HUES64 (cell line): ENCODE measurements around the gene ETV6.

Experiments used
- H3K27ac ChIP-seq: 2 replicates; pipeline ENCODE4 v1.7.0; 2013; ENCODE audit warnings: low read depth, low read length, inconsistent platforms
- H3K27me3 ChIP-seq: 2 replicates; pipeline ENCODE4 v1.6.1; 2013; ENCODE audit warnings: mild to moderate bottlenecking, low read length; ENCODE audit not compliant: insufficient read depth
- H3K36me3 ChIP-seq: 2 replicates; pipeline ENCODE4 v1.6.1; 2013; ENCODE audit warnings: mild to moderate bottlenecking, low read length; ENCODE audit not compliant: insufficient read depth
- H3K4me1 ChIP-seq: 2 replicates; pipeline ENCODE4 v1.6.1; 2013; ENCODE audit warnings: mild to moderate bottlenecking, low read length, moderate library complexity; ENCODE audit not compliant: insufficient read depth
- H3K4me3 ChIP-seq: 2 replicates; pipeline ENCODE4 v1.5.1; 2013; ENCODE audit warnings: mild to moderate bottlenecking, low read length, moderate library complexity
- H3K9ac ChIP-seq: 2 replicates; pipeline ENCODE4 v1.6.1; 2013; ENCODE audit warnings: mild to moderate bottlenecking, low read depth, low read length
- H3K9me3 ChIP-seq: 2 replicates; pipeline ENCODE4 v1.6.1; 2013; ENCODE audit warnings: low read depth, low read length; ENCODE audit not compliant: insufficient read depth
- WGBS: fragments of 150-250, 120-280 bp; methylation state at CpG from one replicate; pipeline ENCODE4 v1.1.7; 2013; ENCODE audit warnings: missing lambda C conversion rate; 5-methylcytosine and 5-hydroxymethylcytosine counted together

Gene ETV6

DNA sequence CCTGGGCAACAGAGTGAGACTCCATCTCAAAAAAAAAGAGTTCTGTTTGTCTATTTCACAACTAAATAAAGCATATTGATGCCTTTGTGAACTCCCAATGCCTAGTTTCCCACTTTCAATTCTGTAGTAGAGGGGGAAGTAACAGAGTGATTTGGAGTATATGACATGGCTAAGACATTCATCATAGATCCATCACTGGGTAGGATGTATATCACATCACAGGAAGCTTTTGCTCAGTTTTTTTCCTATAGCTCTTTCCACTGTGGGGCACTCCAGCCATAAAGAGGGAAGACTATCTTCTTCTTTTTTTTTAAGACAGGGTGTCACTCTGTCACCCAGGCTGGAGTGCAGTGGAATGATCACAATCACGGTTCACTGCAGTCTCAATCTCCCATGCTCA lies 267.3 kb downstream of the ETV6 start:
- Histone ChIP-seq H3K36me3 (no peaks in the 10 kb centered on the region), H3K27me3 (no peaks in the 10 kb centered on the region), H3K4me1 (no peaks in the 10 kb centered on the region; the same call in 1 of the 2 replicates), H3K27ac (no peak overlapping the region), H3K9me3 (no peaks in the 10 kb centered on the region), H3K4me3 (no peak overlapping the region), H3K9ac (no peak overlapping the region)
- 94% methylated on average over 1 of the region's 1 CpG for WGBS

DNA sequence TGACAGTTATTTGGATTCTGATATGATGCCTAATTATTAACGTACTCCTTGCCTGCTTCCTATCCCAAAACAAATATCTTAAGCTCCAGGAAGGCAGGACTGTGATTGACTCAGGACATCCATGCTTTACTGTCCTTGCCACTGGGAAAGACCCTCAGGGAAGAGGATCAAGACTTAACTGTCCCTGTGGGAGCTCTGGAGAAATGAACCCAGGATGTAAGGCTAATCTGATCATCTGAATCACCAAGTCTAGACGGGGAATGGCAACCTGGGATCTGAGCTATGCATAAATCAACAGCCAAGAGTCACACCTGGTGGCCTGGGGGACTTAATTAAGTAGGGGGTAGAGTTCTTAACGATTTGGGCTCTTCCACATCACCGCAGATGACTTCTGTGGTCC lies 268.0 kb downstream of the ETV6 start:
- H3K4me3 ChIP-seq = no peak overlapping the region
- H3K9me3 ChIP-seq = no peaks in the 10 kb centered on the region
- H3K27ac ChIP-seq = no peak overlapping the region
- 81% methylated on average over 4 of the region's 4 CpGs for WGBS
- no peaks in the 10 kb centered on the region for H3K27me3 ChIP-seq
- no peak overlapping the region for H3K9ac ChIP-seq
- no peaks in the 10 kb centered on the region; the same call in 1 of the 2 replicates for H3K4me1 ChIP-seq
- H3K36me3 ChIP-seq = no peaks in the 10 kb centered on the region

DNA sequence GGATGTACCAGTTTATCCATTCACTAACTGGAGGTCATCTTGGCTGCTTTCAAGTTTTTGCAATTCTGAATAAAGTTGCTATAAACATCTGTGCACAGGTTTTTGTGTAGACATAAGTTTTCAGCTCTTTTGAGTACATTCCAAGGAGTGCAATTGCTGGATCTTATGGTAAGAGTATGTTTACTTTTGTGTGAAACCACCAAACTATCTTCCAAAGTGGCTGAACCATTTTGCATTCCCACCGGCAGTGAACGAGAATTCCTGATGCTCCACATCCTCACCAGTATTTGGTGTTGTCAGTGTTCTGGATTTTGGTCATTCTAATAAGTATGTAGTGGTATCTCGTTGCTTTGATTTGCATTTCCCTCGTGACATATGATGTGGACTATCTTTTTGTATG lies 270.8 kb downstream of the ETV6 start:
- no peaks in the 10 kb centered on the region; the same call in 1 of the 2 replicates for H3K4me1 ChIP-seq
- no peak overlapping the region for H3K4me3 ChIP-seq
- no peak overlapping the region for H3K27ac ChIP-seq
- 91% methylated on average over 4 of the region's 4 CpGs for WGBS
- H3K36me3 ChIP-seq = no peaks in the 10 kb centered on the region
- H3K9me3 ChIP-seq = no peaks in the 10 kb centered on the region
- no peak overlapping the region for H3K9ac ChIP-seq
- no peaks in the 10 kb centered on the region for H3K27me3 ChIP-seq

DNA sequence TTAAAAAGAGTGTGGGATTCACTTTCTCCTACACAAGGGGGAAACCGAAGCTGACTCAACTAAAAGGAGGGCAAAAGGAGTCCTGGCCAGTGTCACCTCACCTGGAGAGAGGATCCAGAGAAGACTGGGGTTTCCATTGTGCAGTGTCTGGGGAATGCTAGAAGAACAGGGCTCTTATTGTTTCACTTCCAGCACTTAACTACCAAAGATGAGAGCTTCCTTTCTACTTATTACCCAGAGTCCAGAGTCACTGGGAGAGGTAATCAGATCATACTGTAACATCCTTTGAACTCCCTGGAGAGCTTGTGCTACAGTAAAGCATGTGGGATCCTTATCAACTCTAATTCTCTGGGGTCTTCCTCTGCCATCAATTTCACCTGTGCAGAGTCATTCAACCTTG lies 272.9 kb downstream of the ETV6 start:
- Histone ChIP-seq H3K36me3 (no peaks in the 10 kb centered on the region), H3K4me1 (no peaks in the 10 kb centered on the region; the same call in 1 of the 2 replicates), H3K27ac (no peak overlapping the region), H3K4me3 (no peak overlapping the region), H3K9ac (no peak overlapping the region), H3K27me3 (no peaks in the 10 kb centered on the region), H3K9me3 (no peaks in the 10 kb centered on the region)
- 100% methylated on average over 1 of the region's 1 CpG for WGBS

DNA sequence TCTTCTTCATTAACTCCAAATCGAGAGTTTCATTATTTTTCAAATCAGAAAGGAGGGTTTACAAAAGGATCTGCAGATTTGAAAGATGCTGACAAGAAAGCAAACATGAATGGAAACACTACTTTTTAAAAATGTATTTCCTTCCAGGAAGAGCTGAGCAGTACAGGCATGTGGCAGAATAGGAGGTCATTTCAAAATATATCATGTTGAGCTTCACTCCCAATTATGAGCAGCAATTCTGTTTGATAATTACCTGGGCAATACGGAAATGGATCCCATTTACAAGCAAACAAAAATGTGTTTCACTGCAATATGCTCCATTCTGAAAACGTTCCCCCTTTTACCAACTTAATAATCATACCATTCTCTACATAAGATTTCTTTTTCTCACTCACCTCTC lies 273.6 kb downstream of the ETV6 start:
- Histone ChIP-seq H3K4me3 (no peak overlapping the region), H3K36me3 (no peaks in the 10 kb centered on the region), H3K27me3 (no peaks in the 10 kb centered on the region), H3K4me1 (no peaks in the 10 kb centered on the region; the same call in 1 of the 2 replicates), H3K27ac (no peak overlapping the region), H3K9ac (no peak overlapping the region), H3K9me3 (no peaks in the 10 kb centered on the region)
- 93% methylated on average over 3 of the region's 3 CpGs for WGBS

DNA sequence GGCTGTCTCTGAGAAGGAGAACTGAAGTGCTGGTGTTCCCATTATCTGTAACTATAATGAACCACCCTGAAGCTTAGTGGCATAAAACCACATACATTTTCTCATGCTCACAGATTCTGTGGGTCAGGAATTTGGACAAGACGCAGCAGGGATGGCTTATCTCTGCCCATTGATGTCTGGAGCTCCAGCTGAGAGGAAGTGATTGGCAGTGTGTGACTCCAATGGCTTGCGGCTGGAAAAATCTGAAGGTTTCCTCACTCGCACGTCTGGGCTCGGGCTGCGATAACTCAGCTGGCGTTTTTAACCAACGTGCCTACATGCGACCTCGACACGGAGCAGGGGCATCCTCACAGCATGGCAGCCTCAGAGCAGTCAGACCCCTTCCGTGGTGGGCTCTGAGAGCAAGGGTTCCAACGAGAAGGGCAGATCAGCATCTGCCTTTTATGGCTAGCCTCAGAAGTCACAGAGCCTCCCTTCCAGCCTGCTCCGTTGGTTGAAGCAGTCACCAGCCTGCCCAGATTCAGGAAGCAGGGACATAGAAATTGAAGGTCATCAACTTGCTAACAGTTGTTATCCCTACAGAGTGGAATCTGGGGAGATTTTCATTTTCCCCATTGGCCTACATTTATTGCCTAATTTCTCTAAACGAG lies 277.9 kb downstream of the ETV6 start:
- H3K27me3 ChIP-seq = no peaks in the 10 kb centered on the region
- no peak overlapping the region for H3K27ac ChIP-seq
- no peaks in the 10 kb centered on the region for H3K36me3 ChIP-seq
- no peaks in the 10 kb centered on the region for H3K9me3 ChIP-seq
- H3K4me1 ChIP-seq = no peaks in the 10 kb centered on the region
- H3K9ac ChIP-seq = no peak overlapping the region
- WGBS = 74% methylated on average over 15 of the region's 15 CpGs
- no peak overlapping the region for H3K4me3 ChIP-seq

DNA sequence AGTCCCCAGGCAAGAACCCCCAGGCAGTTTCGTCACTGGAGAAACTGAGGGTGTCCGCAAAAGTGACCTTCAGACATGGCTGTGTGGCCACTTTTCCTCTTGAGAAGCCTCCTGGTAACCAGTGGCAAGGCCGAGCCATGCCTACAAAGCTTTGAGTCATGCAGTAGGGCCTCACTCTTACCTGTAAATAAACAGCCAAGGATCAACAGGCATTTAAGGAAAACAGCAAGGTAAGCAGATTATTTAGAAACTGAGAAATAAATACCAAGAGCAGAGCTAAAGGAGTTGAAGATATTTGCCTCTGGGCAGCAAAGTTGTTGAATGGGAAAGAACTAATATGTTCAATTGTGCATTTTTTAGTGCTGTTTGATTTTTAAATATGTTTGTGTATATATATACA lies 280.2 kb downstream of the ETV6 start:
- Histone ChIP-seq H3K9me3 (no peaks in the 10 kb centered on the region), H3K27ac (no peak overlapping the region), H3K4me1 (no peaks in the 10 kb centered on the region), H3K27me3 (no peaks in the 10 kb centered on the region), H3K4me3 (no peak overlapping the region), H3K9ac (no peak overlapping the region), H3K36me3 (no peaks in the 10 kb centered on the region)
- WGBS = 91% methylated on average over 3 of the region's 3 CpGs

DNA sequence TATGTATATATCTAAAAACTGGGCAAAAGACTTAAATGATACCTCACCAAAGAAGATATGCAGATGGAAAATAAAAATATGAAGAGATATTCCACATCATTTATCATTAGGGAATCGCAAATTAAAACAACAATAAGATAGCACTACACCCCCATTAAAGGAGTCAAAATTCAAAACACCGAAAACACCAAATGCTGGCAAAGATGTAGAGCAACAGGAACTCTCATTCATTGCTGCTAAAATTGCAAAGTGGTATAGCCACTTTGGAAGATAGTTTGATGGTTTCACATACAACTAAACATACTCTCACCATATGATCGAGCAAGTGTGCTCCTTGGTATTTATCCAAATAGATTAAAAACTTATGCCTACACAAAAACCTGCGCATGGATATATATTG lies 289.7 kb downstream of the ETV6 start:
- Histone ChIP-seq H3K27ac (no peak overlapping the region), H3K4me1 (no peaks in the 10 kb centered on the region), H3K36me3 (no peaks in the 10 kb centered on the region), H3K4me3 (no peak overlapping the region), H3K27me3 (no peaks in the 10 kb centered on the region), H3K9ac (no peak overlapping the region), H3K9me3 (no peaks in the 10 kb centered on the region; the same call in 1 of the 2 replicates)
- 100% methylated on average over 3 of the region's 4 CpGs for WGBS

DNA sequence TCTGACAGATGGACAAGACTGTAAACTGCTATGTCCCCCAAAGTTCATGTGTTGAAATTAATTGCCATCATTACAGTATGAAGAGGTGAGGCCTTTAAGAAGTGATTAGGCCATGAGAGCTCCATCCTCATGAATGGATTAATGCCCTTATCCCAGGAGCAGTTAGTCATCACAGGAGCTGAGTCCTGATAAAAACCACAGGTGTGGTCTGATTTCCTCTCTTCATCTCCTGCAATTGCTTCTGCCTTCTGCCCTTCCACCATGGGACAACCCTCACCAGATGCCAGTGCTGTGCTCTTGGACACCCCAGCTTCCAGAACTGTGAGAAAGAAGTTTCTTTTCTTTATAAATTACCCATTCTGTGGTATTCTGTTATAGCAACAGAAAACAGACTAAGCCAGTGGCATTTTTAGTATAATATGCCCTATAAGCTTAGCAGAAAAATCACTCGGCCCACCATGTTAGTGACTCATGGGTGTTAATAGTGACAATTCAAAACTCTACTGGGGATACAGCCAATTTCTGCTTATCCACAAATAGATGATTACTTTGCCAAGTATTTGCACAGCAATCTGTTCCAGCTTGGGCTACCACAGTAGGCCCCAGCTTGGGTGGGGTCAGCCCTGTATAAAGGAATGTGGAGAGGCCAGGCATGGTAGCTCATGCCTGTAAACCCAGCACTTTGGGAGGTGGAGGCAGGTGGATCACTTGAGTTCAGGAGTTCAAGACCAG lies 292.3 kb downstream of the ETV6 start:
- 100% methylated on average over 1 of the region's 1 CpG for WGBS
- H3K36me3 ChIP-seq = no peaks in the 10 kb centered on the region
- no peaks in the 10 kb centered on the region for H3K4me1 ChIP-seq
- H3K9ac ChIP-seq = no peak overlapping the region
- H3K9me3 ChIP-seq = no peaks in the 10 kb centered on the region; the same call in 1 of the 2 replicates
- H3K27ac ChIP-seq = no peak overlapping the region
- H3K4me3 ChIP-seq = no peak overlapping the region
- H3K27me3 ChIP-seq = no peaks in the 10 kb centered on the region

DNA sequence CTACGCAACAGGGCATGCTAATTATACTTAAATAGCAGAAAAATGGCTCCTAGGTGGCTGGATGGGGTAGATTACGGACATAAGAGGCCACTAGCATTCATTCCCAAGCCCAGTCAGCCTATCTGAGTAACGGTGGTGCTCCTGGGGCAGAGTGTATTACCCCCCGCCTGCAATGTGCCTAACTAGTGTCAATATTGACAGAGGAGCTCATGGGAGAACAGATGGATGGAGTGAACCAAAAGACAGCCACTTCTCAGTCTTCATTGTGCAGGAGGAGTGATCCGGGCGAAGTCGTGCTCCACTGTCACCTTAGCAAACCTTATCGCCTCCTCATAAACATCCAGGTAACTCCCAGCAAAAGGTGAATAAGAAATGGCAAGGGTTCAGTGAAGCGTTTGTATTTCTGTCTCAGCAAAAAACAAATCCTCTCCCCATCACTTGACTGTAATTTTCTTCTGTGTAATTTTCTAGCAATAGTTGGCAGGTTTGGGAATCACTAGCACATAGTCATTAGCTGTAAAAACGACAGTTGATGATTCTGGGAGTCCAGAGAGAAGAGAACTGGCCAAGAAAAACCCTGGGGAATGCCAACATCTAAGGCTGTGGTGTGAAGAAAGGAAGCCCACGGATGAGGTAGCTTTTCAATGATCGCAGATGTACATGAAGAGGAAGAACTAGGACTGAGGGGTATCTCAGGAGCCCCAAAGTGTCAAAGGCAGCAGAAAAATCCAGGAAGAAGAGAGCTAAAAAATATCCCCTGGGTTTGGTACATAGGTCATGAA lies 294.6 kb downstream of the ETV6 start:
- H3K4me3 ChIP-seq = no peak overlapping the region
- no peaks in the 10 kb centered on the region for H3K27me3 ChIP-seq
- no peaks in the 10 kb centered on the region for H3K36me3 ChIP-seq
- no peak overlapping the region for H3K9ac ChIP-seq
- H3K4me1 ChIP-seq = no peaks in the 10 kb centered on the region
- 96% methylated on average over 11 of the region's 12 CpGs for WGBS
- H3K9me3 ChIP-seq = no peaks in the 10 kb centered on the region; the same call in 1 of the 2 replicates
- H3K27ac ChIP-seq = no peak overlapping the region
